OCI-M2 (cell line): ENCODE data around the gene TEX19.
"Not testable (repeated sequence)": the region's sequence is repeated elsewhere in the genome, so short reads cannot be mapped to it uniquely, and the experiment has no call there.

Experiments used
- DNase-seq: peaks from one replicate; lab custom pipeline; 2025; ENCODE audit not compliant: unreplicated experiment; lab: John Stamatoyannopoulos, UW

The TEX19 gene

DNA sequence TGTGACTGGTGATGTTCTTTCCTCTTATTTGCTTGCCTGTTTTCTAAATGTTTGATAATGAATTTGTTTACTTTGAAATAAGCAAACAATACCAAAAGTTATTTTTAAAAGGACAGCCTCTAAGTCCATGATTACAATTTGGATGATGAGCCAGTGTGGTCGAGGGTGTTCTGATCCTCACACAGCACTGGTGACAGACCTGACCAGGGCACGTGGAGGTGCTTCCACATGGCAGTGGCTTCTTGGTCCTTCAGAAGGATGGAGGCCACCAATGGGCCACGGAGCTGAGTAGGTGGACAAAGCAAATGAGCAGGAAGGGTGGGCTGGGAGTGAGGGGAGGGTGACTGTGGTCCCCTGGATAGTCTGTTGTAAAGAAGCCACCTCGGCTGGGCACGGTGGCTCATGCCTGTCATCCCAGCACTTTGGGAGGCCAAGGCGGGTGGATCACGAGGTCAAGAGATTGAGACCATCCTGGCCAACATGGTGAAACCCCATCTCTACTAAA lies 4.2 kb upstream of the TEX19 start:
- no peak for DNase-seq

DNA sequence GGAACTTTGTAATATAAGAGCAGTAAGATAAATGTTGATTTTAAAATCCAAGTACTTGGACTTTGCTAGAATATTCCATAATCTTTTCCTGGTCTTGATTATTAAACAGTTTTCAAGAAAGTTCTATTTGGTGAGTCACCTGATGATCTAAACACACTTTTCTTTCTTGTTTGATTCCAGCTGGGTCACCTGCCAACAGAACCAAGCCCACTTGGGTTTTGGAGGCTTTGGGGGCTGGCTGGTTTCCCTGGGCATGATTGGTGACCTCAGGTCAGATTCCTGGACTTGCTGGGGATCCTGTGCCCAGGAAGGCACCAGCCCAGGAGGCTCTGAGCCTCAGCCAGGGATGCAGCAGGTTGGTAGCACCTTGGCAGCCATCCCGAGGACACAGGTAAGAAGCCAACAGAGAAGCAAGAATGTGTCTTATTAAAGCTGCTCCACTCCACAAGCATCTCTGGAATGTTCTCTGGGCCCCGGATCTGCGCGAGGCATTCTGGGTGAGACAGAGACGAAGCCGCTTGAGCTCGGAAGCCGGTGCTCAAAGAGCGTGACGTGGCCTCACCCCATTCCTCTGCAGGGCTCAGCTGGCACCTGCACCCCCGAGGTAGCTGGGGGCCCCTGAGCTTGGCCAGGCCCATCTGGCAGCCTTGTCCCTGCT lies 3.1 kb upstream of the TEX19 start:
- no peak for DNase-seq

DNA sequence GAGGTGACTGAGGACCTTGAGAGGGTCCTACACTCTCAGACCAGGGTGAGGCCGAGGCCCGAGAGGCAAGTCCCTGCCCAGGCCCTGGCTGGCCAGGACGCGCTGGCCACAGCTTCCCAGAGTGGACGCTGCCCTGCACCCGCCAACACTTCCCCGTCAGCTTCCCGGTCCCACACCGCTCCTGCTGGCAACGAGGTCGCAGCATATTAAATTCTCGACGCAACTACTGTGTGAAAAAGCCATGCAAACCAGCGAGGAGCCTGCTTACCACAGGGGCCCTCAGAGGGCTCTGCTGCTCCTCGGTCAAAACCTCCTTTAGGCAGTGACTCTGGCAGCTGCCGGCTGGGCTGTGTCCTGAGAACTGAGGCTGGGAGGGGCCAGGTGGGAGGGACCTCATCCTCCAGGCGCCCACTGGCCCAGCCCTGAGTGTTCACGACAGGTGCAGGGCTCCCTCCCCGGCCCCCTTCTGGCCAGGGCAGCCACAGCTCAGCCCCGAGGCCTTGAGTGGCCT lies 2.1 kb upstream of the TEX19 start:
- DNase-seq = no peak

GRCh38 chr17:82357394-82357793 lies 1.7 kb upstream of the TEX19 start:
- DNase-seq = no peak

- not testable (repeated sequence) for DNase-seq
These were observed 516 bp downstream of the TEX19 start for GRCh38 chr17:82359451-82360074.

- no peak for DNase-seq
These were observed 3.0 kb downstream of the TEX19 start for GRCh38 chr17:82361885-82362633.

DNA sequence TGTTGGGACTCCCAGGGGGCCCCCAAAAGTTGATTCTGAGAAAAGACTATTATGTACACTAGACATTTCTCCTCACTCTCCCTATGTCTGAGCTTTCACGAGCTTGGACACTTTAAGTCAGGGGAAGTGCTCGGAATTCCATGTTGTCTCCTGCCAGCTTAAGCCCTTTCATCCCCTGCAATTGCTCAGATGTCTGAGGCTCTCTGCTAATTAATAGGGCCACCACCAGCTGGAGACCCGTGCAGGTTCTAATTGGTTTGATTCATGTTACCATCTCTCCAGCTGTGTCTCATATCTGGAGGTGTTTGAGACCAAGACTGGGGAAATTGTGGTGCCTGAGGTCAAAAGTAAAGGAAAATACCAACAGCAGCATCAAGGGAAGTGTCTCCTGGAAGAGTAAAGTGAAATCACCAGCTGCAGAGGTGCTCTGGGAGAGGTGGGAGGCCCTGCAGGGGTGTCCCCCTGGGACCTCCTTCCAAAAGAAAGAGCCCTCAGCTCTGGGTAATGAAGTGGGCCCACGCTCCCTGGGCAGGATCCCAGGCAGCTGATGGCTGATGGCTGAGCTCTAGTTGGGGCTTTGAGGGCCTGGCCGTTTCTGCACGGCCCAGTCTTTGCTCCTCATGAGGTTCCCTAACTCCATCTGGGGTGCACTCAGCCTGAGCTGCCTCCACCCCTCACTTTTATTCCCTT lies 6.7 kb downstream of the TEX19 start:
- DNase-seq = no peak

DNA sequence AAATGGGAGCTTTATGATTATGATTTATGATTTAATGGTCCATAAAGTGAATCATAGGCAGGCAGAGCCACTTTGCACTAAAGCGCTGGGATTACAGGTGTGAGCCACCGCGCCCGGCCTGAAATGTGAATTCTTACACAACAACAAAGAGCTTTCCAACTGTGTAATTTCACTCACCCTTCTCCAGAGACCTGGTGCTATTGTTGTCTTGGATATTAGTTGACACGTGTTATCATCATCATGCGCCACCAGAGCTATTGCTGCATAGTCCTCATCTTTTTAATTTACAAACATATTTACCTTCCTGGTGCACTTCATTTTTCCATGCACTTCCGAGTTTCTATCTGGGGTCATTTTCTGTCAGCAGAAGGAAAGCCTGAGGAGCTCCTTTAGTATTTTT lies 7.7 kb downstream of the TEX19 start:
- no peak for DNase-seq

GRCh38 chr17:82367724-82368524 lies 8.9 kb downstream of the TEX19 start:
- peak; percentile 89 for DNase-seq

- DNase-seq = no peak
These were observed 10.2 kb downstream of the TEX19 start for GRCh38 chr17:82369211-82369610.

GRCh38 chr17:82370471-82371332 lies 11.7 kb downstream of the TEX19 start:
- no peak for DNase-seq

- DNase-seq = no peak
These were observed 12.5 kb downstream of the TEX19 start, which contains the start of gene UTS2R for GRCh38 chr17:82371333-82372248. UTS2R (plus strand) TSS chr17:82371765; CDS start chr17:82374325, 2,560 bp downstream.

- DNase-seq = no peak
These were observed 13.4 kb downstream of the TEX19 start for GRCh38 chr17:82372249-82373071.

DNA sequence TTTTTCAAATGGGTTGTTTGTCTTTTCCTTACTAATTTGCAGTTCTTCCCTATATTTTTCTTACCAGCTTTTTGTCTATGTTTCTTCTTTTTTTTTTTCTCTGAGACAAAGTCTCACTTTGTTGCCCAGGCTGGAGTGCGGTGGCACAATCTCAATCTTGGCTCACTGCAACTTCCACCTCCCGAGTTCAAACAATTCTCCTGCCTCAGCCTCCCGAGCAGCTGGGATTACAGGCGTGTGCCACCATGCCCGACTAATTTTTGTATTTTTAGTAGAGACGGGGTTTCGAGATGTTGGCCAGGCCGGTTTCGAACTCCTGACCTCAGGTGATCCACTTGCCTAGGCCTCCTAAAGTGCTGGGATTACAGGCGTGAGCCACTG lies 14.0 kb downstream of the TEX19 start:
- DNase-seq = not testable (repeated sequence)

GRCh38 chr17:82373731-82374625 lies 14.9 kb downstream of the TEX19 start:
- DNase-seq = no peak

DNA sequence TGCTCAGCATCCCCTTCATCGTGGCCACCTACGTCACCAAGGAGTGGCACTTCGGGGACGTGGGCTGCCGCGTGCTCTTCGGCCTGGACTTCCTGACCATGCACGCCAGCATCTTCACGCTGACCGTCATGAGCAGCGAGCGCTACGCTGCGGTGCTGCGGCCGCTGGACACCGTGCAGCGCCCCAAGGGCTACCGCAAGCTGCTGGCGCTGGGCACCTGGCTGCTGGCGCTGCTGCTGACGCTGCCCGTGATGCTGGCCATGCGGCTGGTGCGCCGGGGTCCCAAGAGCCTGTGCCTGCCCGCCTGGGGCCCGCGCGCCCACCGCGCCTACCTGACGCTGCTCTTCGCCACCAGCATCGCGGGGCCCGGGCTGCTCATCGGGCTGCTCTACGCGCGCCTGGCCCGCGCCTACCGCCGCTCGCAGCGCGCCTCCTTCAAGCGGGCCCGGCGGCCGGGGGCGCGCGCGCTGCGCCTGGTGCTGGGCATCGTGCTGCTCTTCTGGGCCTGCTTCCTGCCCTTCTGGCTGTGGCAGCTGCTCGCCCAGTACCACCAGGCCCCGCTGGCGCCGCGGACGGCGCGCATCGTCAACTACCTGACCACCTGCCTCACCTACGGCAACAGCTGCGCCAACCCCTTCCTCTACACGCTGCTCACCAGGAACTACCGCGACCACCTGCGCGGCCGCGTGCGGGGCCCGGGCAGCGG lies 15.7 kb downstream of the TEX19 start:
- no peak for DNase-seq
